ENCODE data around the gene LINC00305.

Gene LINC00305

DNA sequence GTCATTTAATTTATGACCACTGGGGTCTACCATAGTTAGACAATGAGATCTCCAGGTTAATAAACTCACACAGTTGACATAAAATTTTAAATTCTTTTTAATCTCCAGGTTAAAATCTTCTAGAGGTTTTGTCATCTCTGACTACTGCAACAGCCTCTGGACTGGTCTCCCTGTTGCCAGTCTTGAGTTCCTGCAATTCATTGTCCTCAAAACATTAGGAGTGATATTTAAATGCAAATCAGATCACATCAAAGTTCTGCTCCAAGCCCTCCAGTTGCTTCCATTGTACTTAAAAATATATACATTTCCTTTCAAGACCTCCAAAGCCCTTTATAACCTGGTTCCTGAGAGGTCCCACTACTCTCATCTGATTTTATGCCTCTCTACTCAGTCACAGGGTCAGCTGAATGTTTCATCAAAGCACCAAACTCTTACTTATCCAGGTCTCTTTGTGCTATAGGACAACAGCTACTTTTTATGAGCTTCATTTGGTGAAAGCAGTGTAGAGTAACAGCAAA lies 18.6 kb upstream of the LINC00305 start:
- H3K4me3 ChIP-seq (ENCODE audit: low read depth, low read length): no peak overlapping the region
- TF ChIP-seq, protein P1, sequence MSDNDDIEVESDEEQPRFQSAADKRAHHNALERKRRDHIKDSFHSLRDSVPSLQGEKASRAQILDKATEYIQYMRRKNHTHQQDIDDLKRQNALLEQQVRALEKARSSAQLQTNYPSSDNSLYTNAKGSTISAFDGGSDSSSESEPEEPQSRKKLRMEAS (IDR thresholded peaks at IDR 0.05; ENCODE audit: low read depth, low read length): no peak
- TF ChIP-seq POLR2A (IDR thresholded peaks at IDR 0.05; ENCODE audit: extremely low read depth, insufficient read length) (no peak), MYC (IDR thresholded peaks at IDR 0.05; ENCODE audit: low read depth, low read length) (no peak), CTCF (IDR thresholded peaks at IDR 0.05; ENCODE audit: low read depth, low read length) (no peak)
- DNase-seq (ENCODE audit: low read depth): no peak

GRCh38 chr18:64165906-64166305 lies 17.0 kb upstream of the LINC00305 start:
- TF ChIP-seq CTCF (IDR thresholded peaks at IDR 0.05; ENCODE audit: low read depth, low read length): no peak
- no peak for TF ChIP-seq MYC (IDR thresholded peaks at IDR 0.05; ENCODE audit: low read depth, low read length)
- TF ChIP-seq POLR2A (IDR thresholded peaks at IDR 0.05; ENCODE audit: extremely low read depth, insufficient read length): no peak
- TF ChIP-seq, protein P1 (IDR thresholded peaks at IDR 0.05; ENCODE audit: low read depth, low read length): no peak
- H3K4me3 ChIP-seq (ENCODE audit: low read depth, low read length): no peak overlapping the region
- DNase-seq (ENCODE audit: low read depth): no peak

DNA sequence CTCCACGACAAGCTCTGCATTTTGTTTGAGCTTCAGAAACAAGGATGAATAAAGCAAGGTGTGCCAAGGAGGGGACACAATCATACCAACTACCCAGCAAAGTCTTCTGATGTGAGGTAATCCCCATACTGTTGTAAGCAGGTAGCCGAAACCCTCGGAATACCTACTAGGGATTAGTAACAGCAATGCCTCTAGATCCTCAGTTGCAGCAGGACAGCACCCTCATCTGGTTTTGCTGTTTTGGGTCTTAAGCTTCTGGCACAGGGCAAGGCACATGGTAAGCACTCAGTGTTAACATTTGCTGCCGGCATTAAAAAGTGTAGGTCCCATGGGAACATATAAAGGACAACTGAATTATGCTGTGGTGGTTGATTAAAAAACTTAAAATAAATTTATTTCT lies 16.0 kb upstream of the LINC00305 start:
- TF ChIP-seq, protein P1 (IDR thresholded peaks at IDR 0.05; ENCODE audit: low read depth, low read length): no peak
- TF ChIP-seq MYC (IDR thresholded peaks at IDR 0.05; ENCODE audit: low read depth, low read length) (no peak), CTCF (IDR thresholded peaks at IDR 0.05; ENCODE audit: low read depth, low read length) (no peak), POLR2A (IDR thresholded peaks at IDR 0.05; ENCODE audit: extremely low read depth, insufficient read length) (no peak)
- DNase-seq (ENCODE audit: low read depth): no peak

DNA sequence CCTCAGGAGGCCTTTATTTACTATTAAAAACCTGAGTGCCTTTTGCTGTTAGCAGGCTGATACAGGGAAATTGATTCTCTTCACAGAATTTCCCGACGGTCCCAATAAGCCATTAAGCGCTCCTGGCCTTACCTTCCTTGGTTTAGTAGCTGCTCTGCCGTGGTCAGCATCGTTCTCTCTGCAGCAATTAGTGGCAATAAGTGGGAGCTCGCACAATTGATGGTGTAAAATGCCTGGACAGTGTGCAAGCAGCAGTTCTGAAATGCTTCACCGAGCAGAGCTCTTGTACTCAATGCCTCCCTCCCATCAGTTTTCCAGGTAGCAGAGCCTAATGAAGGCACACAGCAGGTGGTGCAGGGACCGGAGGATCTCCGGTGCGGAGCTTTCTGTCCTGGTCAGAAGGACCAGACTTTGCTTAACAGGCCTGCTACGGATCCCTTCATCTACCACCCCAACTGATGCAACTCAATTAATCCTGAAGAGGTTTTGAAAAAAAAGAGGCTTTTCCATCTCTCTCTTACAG lies 1.1 kb upstream of the LINC00305 start:
- no peak overlapping the region for H3K4me3 ChIP-seq (ENCODE audit: low read depth, low read length)
- no peak for DNase-seq (ENCODE audit: low read depth)
- no peak for TF ChIP-seq MYC (IDR thresholded peaks at IDR 0.05; ENCODE audit: low read depth, low read length)

More for the DNA sequence above, 16.0 kb upstream of the LINC00305 start:
- no peak overlapping the region for H3K4me3 ChIP-seq (ENCODE audit: low read depth, low read length)

DNA sequence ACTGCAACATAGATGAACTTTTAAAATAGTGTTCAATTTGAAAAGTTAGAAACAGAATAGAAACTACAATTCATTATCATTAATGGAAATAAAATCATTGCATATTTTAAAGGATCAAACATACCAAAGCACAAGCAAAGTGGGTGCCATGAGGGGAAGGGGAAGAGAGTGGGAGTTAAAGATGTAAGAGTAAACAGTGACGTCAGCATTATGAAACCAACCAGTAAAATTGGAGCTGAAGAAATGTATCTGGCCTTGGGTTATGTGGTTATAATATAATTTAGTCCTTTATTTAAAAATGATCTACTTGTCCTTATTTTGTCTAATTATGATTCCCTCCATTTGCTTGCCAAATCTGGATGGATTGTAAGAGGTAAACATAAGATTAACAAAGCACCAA lies 6.0 kb downstream of the LINC00305 start:
- H3K4me3 ChIP-seq (ENCODE audit: low read depth, low read length): no peak overlapping the region
- DNase-seq (ENCODE audit: low read depth): no peak
- TF ChIP-seq MYC (IDR thresholded peaks at IDR 0.05; ENCODE audit: low read depth, low read length) (no peak), CTCF (IDR thresholded peaks at IDR 0.05; ENCODE audit: low read depth, low read length) (no peak), POLR2A (IDR thresholded peaks at IDR 0.05; ENCODE audit: extremely low read depth, insufficient read length) (no peak)
- TF ChIP-seq, protein P1 (IDR thresholded peaks at IDR 0.05; ENCODE audit: low read depth, low read length): no peak

- H3K4me3 ChIP-seq (ENCODE audit: low read depth, low read length): no peak overlapping the region
- DNase-seq (ENCODE audit: low read depth): no peak
- TF ChIP-seq, protein P1 (IDR thresholded peaks at IDR 0.05; ENCODE audit: low read depth, low read length): no peak
- no peak for TF ChIP-seq POLR2A (IDR thresholded peaks at IDR 0.05; ENCODE audit: extremely low read depth, insufficient read length)
- TF ChIP-seq MYC (IDR thresholded peaks at IDR 0.05; ENCODE audit: low read depth, low read length): no peak
- TF ChIP-seq CTCF (IDR thresholded peaks at IDR 0.05; ENCODE audit: low read depth, low read length): no peak
Observed at GRCh38 chr18:64137914-64138313, 11.0 kb downstream of the LINC00305 start.

Data from NB4 (cell line).